Islet precursor cell (in vitro differentiated cells): Measurements from ENCODE around the gene HOXC10.

Experiments
- DNase-seq: peaks from one replicate; pipeline ENCODE4 v3.0.0-alpha.2; 2018

Gene HOXC10

DNA sequence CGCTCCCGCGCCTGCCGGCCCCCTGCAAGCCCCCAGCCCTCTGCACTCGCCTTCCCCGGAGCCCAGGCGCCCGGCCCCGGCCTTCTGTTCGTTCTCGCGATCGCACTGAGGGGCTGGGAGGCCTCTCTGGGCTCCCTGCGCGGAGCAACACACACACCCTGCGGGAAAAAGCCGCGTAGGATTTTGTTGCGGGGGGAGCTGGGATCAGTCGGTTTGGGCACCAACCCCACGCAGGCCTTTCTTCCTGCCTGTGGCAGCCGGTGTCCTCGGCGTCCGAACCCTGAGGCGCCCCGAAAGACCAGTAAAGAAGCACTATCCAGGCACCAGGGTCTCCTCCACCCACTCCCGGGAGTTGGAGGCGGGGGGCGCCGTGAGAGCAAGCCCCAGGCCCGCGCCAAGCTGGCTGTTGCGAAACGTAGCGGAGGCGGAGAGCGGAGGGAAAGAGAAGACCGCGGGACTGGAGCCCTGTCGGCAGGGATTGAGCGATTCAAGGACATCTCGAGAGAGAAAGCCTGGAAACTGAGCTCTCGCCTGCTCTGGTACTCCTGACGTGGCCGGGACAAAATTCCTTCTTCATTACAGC is 46.0 kb downstream of the HOXC10 start:
- DNase-seq, result peak; percentile 93

DNA sequence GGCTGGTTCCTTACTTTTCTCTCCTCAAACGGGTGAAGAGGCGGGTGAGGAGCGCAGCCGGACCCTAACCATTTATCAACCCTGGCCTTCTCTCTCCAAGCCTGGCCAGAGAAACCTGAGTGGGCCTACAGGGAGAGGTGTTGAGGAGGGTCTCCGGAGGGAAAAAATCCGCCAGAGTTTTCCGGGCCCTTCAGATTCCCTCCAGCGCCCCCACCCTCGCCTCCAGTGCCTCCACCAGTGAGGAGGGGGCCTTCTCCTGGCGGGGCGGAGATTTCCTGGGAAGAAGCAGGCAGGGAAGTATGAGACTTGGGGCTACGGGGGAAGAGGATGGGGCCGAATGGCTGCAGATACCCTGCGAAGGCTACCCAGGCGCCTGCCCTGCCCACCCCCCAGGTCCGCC is 46.5 kb downstream of the HOXC10 start:
- DNase-seq, result no peak

DNA sequence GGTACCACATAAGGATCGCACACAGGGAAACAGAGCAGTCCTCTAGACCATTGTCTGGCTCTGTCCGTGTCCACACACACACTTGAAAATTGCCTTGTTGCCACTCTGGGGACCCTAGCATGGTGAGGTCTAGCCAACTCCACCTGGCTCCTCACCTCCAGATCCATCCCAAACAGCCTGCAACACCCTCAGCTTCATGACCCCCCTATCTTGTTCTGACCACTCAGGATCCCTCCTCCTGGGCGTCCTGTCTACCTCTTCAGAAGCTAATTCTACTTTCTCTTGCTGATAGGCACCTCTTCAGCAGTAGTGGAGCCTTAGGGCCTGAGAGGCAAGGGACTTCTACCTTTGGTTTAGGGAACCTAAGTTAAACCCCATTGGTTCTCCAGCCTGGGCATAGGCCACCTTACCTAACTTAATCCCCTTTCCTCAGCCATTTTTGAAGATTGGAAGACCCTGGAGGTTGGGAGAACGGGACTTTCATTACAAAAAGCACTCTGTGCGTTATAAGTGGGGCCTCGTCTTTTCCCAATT is 47.2 kb downstream of the HOXC10 start:
- DNase-seq, result no peak

DNA sequence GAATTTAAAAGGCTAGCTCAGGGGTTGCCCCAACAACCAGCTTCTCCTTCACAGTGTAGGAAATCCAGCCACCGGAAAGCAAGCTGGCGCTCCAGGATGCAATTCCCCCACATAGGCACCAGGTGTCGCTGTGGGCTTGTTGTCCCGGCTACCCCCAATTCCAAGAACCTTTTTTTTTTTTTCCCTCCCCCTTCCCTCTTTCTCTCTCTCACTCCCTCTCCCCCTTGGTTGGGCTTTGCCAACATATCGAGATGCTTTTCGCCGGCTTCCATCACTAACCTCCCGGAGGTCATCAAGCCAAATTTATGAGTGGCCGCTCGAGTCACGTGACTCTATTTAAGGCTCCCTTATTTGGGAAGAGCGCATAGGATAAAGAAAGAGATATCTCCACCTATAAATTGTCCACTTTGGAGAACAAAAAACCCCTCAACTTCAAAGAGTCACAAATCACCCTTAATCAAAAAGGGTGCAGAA is 47.7 kb downstream of the HOXC10 start, which contains the start of gene HOXC5:
Gene HOXC5, plus strand, starts transcription at position 424 of the 474 bp plus-strand sequence. CDS start 73 bp downstream, outside the sequence.
- DNase-seq, result peak; percentile 95

DNA sequence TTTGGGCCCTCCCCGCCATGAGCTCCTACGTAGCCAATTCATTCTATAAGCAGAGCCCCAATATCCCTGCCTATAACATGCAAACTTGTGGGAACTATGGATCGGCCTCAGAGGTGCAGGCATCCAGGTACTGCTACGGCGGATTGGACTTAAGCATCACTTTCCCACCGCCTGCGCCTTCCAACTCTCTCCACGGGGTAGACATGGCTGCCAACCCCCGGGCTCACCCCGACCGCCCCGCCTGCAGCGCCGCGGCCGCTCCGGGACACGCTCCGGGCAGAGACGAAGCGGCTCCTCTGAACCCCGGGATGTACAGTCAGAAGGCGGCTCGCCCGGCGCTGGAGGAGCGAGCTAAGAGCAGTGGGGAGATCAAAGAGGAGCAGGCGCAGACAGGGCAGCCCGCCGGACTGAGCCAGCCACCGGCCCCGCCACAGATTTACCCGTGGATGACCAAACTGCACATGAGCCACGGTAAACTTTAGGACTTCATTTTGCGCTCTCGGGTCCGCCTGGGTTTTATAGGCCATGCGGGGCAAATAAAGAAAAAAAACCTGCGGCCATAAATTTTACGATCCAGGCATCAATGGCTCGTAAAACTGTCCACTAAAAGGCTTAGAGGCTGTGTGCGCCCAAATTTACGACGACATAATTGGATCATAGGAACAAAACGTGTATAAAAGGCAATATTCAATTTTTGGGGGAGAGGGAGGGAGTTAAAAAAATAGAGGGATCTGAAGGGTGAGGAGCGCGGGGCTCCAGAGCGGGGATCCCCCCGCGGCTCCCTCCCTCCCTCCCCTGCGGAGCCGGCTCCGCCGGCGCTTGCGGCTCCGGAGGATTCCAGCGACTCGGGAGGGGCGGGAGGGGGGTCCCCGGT is 48.4 kb downstream of the HOXC10 start:
- peak; percentile 92 for DNase-seq

DNA sequence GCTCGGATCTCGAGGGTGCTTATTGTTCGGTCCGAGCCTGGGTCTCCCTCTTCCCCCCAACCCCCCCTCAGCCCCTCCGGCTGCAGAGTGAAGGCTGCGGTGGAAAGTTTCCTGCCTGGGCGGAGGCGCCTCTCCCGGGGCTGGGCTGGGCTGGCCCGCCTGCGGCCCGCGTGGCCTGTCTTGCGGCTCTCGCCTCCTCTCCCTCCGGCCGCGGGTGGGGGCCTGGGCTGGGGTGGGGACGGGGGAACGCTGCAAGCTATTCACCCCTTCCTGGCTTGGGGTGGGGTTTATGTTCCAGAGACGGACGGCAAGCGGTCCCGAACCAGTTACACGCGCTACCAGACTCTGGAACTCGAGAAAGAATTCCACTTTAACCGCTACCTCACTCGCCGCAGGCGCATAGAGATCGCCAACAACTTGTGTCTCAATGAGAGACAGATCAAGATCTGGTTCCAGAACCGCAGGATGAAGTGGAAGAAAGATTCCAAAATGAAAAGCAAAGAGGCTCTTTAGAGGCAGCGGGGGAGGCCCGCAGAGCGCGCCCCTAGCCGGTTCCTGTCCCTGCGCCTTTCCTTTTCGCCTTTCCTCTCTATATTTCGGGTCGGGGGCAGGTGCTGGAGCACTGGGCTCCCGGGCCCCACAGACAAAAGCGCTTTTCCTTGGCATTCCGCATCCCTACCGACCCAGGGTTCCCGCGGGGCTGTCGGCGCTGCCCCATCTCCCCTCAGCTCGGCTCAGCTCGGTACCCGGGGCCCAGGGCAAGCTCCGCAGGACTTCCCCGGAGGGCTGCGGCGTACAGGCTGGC is 49.2 kb downstream of the HOXC10 start:
- peak; percentile 91 for DNase-seq

DNA sequence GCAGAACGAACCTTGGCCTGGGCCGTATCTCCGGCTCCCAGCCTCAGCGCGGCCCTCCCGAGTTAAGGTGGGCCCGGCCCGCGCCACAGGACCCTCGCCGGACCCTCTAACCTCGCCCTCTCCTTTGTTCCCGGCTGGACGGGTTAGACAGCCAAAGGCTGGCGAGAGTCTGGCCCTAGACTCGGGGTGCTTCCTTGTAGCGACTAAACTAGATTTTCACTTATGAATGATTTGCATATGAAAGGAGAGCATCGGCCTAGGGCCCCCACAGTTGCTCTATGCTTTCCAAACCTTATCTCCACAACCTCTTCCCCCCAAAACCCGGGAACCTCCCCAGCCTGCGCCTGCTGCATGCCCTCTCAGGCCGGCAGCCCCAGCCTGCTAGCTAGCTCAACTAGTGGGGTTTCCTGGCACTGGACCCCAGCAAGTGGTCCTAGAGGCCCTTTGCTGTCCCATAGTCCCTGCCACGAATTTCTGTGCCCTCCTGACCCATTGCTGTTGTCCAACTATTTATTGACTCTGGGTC is 49.9 kb downstream of the HOXC10 start:
- DNase-seq, result no peak

DNA sequence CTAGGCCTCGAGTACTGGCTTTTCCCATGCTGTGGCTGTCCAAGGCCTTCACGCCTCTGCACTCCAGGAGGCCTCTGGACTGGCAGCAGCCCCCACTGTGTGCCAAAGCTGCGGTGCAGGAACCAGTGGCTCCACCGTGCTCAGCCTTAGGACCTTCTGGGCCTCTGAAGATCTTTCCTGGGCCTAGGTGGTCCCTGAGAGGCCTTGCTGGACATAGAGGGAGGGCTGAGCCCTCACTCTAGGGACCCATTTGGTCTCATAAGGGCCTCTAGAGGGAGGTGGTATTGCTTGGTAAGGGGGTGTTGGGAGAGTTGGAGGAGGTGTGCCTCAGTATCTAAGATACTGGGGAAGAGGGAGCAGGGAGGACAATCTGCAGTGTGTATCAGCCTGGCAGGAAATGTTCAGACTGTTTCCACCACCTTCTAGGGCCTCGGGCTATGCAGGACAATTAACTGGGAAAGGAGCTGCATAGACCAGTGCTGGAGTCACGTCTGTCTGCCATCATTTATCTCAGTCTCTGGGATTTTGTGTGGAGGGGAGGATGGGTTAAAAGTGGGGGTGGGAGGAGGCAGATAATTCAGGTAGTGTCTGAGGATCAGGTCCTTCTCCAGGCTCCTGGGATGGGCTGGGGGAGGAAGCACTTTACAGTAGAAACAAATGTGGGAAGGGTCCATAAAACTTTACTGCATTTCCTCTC is 50.8 kb downstream of the HOXC10 start:
- DNase-seq, result peak; percentile 91

DNA sequence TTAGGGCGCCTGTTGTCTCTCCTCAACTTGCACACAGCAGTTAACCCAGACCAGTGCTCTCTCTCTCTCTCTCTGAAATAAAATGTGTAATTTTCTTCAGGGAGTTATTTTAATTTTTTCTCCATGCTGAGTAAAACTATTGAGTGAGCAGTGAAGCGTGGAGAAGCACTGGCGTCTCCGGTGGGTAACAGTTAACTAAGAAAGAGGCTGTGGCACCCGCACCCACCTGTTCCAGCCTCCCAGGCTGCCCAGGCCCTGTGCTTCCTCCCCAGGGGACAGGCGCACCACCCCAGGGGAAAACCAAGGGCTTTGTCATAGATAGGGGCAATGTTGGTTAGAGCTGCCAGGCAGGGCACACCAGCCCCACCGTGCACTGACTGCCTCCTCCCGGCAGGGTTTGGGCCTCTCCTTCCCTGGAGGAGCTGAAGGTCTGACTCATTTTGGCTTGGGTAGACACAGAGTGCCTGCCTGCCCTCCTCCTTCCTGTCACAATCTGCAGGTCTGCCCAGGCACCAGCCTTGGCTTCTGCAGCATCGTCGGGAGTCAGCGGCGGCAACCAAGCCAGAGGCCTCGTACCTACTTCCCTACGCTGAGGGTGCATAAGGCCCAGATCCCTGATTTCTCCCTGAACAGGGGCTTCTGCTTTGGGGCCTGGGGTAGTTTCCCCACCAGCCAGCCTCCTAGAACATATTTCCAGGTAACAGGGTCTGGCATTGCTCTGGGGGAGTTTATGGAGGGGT is 51.8 kb downstream of the HOXC10 start:
- DNase-seq, result peak; percentile 95

DNA sequence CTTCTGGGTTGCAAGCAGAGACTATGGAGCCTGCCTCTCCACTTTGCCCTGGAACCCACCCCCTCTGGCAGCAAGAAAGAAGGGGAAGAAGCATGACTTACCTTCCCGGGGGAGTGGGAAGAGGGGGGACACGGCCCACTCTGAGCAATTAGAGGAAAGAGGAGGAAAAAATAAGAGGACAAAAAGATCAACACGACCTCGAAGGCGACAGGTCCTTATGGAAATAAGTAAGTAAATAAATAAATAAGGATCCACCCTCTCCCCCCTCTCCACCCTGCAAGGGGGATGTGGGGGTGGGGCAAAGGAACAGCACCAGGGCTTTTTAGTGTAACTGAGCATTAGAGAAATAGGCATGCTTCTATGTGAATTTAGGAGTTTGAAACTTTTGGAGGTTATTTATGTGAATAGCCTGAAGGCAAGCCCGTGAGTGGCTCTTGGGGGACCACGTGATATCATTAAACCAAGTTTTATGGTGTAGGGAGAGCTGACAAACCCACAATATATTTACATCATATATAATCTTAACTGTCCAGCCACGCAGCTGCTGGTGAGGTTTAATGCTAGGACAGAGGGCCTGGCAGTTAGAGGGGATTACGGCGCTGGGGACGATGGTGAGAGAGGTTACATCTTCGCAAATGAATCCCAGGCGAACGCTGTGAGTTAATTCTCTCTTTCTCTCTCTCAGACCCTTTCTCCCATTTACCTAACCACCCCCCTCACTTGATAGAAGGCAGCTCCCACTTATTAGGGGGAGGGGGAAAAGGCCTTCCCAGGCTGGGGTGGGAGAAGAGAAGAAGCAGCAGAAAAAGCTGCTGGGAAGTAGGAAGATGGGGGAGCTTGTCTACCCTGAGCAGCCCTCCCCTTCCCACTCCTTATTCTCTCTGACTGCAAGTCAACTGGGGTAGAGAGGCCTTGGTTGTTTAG is 52.7 kb downstream of the HOXC10 start:
- DNase-seq, result no peak

DNA sequence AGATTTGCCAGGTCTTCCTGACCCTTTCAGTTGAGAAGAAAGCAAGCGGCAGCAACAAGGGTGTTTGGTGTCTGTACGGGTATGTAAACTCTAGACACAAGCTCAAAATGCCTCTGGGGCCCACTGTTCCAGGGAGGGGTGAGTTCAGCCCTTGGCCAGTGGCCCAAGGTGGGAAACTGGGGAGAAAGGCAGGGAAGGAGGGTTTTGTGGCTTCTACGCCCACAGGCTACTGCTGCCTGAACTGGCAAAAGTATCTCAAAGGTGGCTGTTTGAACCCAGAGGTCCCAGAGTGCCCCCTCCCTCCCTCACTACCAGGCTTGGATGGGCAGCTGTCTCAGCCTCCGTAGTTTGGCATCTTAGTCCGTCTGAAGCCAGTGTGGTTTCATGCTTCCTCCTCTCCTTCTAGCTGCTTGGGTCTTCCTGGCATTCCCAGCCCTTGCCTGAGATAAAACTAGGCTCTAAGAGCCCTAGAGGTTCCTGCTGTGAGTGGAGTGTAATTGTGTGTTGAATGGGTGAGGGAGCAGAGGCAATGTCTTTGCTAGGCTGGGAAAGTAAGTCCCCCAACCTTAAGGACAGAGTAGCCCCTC is 53.4 kb downstream of the HOXC10 start:
- peak; percentile 62 for DNase-seq

DNA sequence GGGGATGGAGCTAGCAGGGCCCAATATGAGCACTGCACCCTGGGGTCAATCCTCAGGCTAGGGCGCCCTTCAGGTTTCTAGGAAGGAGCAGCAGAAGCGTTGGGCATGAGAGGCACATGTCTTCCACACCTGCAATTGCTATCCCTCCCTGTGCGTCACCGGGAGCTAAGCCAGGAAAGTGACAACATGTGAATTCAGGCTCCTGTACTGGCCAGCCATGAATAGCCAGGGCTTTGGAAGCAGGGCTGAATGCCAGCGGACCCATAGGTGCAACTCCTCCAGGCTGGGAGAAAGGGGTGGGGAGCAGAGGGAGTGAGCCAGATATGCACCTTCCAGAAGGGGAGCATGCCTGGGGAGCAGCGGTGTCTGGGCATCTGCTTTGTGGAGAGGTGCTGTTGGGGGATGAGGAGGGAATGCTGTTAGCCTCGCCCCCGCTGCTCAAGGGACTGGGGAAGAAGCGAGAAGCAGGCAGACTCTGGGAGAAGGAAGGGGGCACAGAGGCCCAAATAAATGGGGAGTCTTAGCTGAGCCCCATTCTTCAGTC is 54.0 kb downstream of the HOXC10 start:
- DNase-seq, result peak; percentile 63

DNA sequence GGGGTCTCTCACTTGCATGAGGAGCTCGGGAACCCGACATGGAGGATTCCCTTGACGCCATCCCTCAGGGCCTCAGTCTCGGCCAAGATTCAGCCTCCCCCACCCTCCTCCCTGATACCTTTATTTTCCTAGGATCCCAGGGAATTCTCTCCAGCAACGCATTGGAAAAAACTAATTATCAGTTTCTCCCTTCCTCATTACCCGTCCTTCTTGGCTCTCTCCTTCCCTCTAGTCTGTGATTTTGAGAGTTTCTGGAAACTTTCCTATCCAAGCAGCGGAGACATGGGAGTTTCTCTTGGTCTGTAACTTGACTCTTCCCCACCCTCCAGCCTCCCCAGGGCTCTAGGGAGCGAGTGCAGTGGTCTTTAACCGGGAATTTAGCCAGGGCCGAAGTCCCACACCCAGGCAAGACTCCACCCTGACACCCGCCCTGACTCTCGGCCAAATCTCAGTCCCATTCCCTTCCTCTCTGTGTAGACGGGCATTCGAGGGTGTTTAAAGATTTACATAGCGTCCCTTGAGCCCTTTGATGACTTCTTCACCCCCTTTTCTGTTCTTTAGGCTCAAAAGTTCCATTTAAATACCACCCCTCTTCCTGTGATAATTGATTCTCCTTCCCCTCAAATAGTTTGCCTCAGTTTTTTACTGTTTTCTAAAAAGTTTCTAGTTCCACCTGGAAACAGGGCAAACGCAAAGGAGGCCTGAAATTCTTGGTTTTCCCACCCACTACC is 54.6 kb downstream of the HOXC10 start:
- DNase-seq, result peak; percentile 76
